ENCODE results near the gene CTSG.

DNA sequence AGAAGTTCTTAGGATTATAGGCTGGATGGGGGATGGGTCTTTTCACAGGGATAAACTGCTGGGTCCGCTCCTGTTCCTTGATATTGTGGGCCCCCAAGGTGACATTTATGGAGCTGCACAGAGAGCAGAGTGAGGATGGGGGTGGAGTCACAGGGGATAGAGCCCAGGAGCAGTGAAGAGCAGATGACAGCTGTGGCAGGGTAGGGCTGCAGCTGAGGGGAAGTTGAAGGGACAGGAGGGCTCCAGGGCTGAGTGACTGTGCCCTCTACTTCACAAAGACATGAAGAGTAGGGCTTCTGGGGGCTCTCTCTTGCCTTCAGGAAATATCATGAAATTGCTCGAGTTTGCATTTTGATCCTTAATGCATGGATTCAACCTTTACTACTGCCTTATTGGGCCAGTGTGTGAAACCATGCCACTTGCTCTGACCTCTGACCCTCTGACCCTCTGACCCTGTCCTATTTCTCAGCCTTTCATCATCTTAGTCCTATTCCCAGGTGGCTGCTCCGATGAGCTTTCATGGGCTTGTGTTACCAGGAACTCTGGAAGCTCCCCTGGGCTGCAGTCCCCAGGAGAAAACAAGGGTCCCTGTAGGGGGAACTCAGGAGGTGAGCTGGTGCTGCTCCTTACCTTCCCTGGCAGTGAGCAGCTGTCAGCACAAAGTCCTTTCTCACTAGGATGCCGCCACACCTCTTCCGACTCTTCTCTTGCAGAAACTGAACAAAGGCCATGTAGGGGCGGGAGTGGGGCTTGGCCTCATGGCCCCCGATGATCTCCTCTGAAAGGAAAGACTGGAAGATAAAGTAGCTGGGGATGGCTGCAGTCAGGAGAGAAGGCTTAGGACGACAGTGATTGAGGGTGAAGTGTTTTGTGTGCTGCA lies 31.8 kb upstream of the CTSG start:
- TF ChIP-seq, protein P1, sequence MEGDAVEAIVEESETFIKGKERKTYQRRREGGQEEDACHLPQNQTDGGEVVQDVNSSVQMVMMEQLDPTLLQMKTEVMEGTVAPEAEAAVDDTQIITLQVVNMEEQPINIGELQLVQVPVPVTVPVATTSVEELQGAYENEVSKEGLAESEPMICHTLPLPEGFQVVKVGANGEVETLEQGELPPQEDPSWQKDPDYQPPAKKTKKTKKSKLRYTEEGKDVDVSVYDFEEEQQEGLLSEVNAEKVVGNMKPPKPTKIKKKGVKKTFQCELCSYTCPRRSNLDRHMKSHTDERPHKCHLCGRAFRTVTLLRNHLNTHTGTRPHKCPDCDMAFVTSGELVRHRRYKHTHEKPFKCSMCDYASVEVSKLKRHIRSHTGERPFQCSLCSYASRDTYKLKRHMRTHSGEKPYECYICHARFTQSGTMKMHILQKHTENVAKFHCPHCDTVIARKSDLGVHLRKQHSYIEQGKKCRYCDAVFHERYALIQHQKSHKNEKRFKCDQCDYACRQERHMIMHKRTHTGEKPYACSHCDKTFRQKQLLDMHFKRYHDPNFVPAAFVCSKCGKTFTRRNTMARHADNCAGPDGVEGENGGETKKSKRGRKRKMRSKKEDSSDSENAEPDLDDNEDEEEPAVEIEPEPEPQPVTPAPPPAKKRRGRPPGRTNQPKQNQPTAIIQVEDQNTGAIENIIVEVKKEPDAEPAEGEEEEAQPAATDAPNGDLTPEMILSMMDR (conservative IDR thresholded peaks at IDR 0.05; ENCODE audit: low read depth, low read length): no peak
- TF ChIP-seq EZH2 (IDR thresholded peaks at IDR 0.05; ENCODE audit: borderline replicate concordance, low read depth, low read length, poor library complexity, severe bottlenecking): no peak

Measured in A673 (cell line).